Measurements from ENCODE around the gene LYZL6.

LYZL6 gene

DNA sequence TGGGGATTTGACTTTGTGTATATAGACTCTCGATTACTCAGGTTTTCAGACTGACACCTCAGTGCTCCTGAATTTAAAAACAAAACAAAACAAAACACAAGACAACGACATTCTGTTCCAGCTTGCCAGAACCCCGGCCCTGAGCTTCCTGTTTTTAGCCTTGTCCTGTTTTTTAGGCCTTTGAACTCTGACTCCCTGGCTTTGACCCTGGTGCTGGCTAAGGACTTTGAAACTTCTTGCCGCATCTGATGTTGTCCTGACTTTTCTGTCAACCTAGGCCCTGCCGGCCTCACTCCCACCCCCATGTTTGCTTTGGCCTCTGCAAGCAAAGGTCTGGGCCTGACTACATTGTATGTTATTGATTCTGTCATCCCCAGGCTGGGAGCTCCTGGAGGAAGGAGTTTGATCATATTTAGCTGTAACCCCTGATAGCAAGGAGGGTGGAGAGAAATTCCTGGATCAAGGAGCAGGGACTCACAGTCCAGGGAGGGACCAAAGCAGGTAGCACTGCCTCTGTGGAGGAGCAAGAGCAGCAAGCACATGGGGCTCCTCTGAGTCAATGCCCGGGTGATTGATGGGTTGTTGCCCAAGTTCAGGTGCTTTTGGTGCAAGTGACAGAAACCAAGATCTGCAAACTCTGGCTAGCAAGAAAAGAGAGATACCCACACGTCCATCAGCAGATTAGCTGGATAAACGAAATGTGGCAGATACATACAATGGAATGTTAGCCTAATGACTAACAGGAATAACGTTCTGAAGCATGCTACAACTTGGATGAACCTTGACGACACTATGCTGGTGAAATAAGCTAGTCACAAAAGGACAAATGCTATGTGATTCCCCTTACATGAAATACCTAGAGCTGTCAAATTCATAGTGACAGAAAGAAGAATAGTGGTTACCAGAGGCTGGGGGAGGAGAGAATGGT is 30.1 kb upstream of the LYZL6 start:
- H3K9me3 ChIP-seq (ENCODE audit: control insufficient read depth, low read length) = no peaks in the 10 kb centered on the region
- H3K27me3 ChIP-seq (replicated peaks; ENCODE audit: control insufficient read depth, insufficient read depth, low read length, poor library complexity, severe bottlenecking) = peaks cover 3% of the 10 kb centered on the region
- DNase-seq = no peak
- no peaks in the 10 kb centered on the region for H3K36me3 ChIP-seq (ENCODE audit: control insufficient read depth, insufficient read depth, low read length)
- no peak overlapping the region for H3K27ac ChIP-seq (ENCODE audit: insufficient read depth, low read length, poor library complexity, severe bottlenecking)
- no peaks in the 10 kb centered on the region for H3K4me1 ChIP-seq (ENCODE audit: control insufficient read depth, insufficient read depth, low read length, poor library complexity, severe bottlenecking)
- H3K4me3 ChIP-seq (ENCODE audit: insufficient read depth, low read depth, low read length, poor library complexity, severe bottlenecking) = no peak overlapping the region

- Histone ChIP-seq H3K27ac (ENCODE audit: insufficient read depth, low read length, poor library complexity, severe bottlenecking) (no peak overlapping the region), H3K9me3 (ENCODE audit: control insufficient read depth, low read length) (no peaks in the 10 kb centered on the region), H3K36me3 (ENCODE audit: control insufficient read depth, insufficient read depth, low read length) (no peaks in the 10 kb centered on the region), H3K4me1 (ENCODE audit: control insufficient read depth, insufficient read depth, low read length, poor library complexity, severe bottlenecking) (no peaks in the 10 kb centered on the region), H3K4me3 (ENCODE audit: insufficient read depth, low read depth, low read length, poor library complexity, severe bottlenecking) (no peak overlapping the region), H3K27me3 (replicated peaks; ENCODE audit: control insufficient read depth, insufficient read depth, low read length, poor library complexity, severe bottlenecking) (peaks cover 3% of the 10 kb centered on the region)
- no peak for DNase-seq
Measured at GRCh38 chr17:35972945-35973332, 29.4 kb upstream of the LYZL6 start.

DNA sequence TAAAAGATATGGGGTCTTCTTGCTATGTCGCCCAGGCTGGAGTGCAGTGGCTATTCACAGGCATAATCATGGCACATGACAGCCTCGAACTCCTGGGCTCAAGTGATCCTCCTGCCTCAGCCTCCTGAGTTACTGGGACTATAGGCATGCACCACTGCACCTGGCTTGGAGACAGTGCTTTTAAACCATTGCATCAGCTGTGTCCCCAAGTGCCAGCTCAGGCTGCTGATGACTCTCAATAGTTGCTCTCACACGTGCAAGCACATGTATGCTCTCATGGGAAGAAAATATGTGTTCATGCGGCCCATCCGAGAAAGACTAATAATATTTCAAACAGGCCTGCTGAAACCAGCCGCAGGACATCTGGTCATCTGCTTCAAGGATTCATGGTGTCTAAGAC is 29.0 kb upstream of the LYZL6 start:
- H3K4me3 ChIP-seq (ENCODE audit: insufficient read depth, low read depth, low read length, poor library complexity, severe bottlenecking) = no peak overlapping the region
- no peak overlapping the region for H3K27ac ChIP-seq (ENCODE audit: insufficient read depth, low read length, poor library complexity, severe bottlenecking)
- H3K27me3 ChIP-seq (replicated peaks; ENCODE audit: control insufficient read depth, insufficient read depth, low read length, poor library complexity, severe bottlenecking) = peaks cover 3% of the 10 kb centered on the region
- H3K4me1 ChIP-seq (ENCODE audit: control insufficient read depth, insufficient read depth, low read length, poor library complexity, severe bottlenecking) = no peaks in the 10 kb centered on the region
- no peaks in the 10 kb centered on the region for H3K36me3 ChIP-seq (ENCODE audit: control insufficient read depth, insufficient read depth, low read length)
- no peak for DNase-seq
- H3K9me3 ChIP-seq (ENCODE audit: control insufficient read depth, low read length) = no peaks in the 10 kb centered on the region

DNA sequence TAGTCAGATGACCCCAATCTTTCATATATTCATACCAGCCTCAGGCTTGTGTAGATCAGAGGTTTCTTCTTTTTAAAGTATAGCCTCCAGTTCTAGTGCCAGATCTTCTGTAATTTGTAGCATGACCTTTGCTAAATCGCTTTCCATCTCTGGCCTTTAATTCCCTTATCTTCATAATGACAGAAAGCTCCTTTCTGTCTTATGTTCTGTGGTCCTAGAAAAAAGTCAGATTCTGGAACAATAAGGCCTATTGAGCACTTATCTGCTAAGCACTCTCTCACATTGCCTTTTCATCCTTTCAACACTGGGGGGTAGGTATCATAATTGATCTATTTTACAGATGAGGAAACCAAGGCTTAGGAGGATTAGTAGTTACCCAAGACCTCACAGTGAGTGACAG is 28.6 kb upstream of the LYZL6 start:
- no peaks in the 10 kb centered on the region for H3K4me1 ChIP-seq (ENCODE audit: control insufficient read depth, insufficient read depth, low read length, poor library complexity, severe bottlenecking)
- H3K9me3 ChIP-seq (ENCODE audit: control insufficient read depth, low read length) = no peaks in the 10 kb centered on the region
- no peaks in the 10 kb centered on the region for H3K36me3 ChIP-seq (ENCODE audit: control insufficient read depth, insufficient read depth, low read length)
- H3K4me3 ChIP-seq (ENCODE audit: insufficient read depth, low read depth, low read length, poor library complexity, severe bottlenecking) = no peak overlapping the region
- H3K27me3 ChIP-seq (replicated peaks; ENCODE audit: control insufficient read depth, insufficient read depth, low read length, poor library complexity, severe bottlenecking) = peaks cover 3% of the 10 kb centered on the region
- DNase-seq = no peak
- no peak overlapping the region for H3K27ac ChIP-seq (ENCODE audit: insufficient read depth, low read length, poor library complexity, severe bottlenecking)

GRCh38 chr17:35969558-35970380 is 26.3 kb upstream of the LYZL6 start:
- Histone ChIP-seq H3K27me3 (replicated peaks; ENCODE audit: control insufficient read depth, insufficient read depth, low read length, poor library complexity, severe bottlenecking) (no peaks in the 10 kb centered on the region), H3K27ac (ENCODE audit: insufficient read depth, low read length, poor library complexity, severe bottlenecking) (no peak overlapping the region), H3K4me3 (ENCODE audit: insufficient read depth, low read depth, low read length, poor library complexity, severe bottlenecking) (no peak overlapping the region), H3K36me3 (ENCODE audit: control insufficient read depth, insufficient read depth, low read length) (no peaks in the 10 kb centered on the region), H3K4me1 (ENCODE audit: control insufficient read depth, insufficient read depth, low read length, poor library complexity, severe bottlenecking) (no peaks in the 10 kb centered on the region), H3K9me3 (ENCODE audit: control insufficient read depth, low read length) (no peaks in the 10 kb centered on the region)
- peak; percentile 26 to 58 (median 35) for DNase-seq

DNA sequence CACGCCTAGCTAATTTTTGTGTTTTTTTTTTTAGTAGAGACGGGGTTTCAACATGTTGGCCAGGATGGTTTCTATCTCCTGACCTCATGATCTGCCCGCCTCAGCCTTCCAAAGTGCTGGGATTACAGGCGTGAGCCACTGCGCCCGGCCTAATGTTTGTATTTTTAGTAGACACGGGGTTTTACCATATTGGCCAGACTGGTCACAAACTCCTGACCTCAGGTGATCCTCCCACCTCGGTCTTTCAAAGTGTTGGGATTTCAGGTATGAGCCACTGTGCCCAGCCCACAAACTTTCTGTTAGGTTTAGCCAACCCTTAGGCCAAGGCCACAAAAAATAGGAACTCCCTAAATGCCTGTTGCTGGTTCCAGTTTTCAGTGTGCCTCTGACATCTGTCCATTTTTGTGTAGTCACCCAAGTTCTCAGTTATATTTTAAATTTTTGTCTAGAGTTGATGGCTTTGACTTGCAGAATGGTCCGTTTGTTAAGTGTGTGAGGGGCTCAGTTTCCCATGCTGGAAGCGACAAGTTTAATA is 25.1 kb upstream of the LYZL6 start:
- no peaks in the 10 kb centered on the region for H3K4me1 ChIP-seq (ENCODE audit: control insufficient read depth, insufficient read depth, low read length, poor library complexity, severe bottlenecking)
- no peak overlapping the region for H3K4me3 ChIP-seq (ENCODE audit: insufficient read depth, low read depth, low read length, poor library complexity, severe bottlenecking)
- no peaks in the 10 kb centered on the region for H3K9me3 ChIP-seq (ENCODE audit: control insufficient read depth, low read length)
- no peak overlapping the region for H3K27ac ChIP-seq (ENCODE audit: insufficient read depth, low read length, poor library complexity, severe bottlenecking)
- no peak for DNase-seq
- H3K36me3 ChIP-seq (ENCODE audit: control insufficient read depth, insufficient read depth, low read length) = no peaks in the 10 kb centered on the region
- H3K27me3 ChIP-seq (replicated peaks; ENCODE audit: control insufficient read depth, insufficient read depth, low read length, poor library complexity, severe bottlenecking) = no peaks in the 10 kb centered on the region

DNA sequence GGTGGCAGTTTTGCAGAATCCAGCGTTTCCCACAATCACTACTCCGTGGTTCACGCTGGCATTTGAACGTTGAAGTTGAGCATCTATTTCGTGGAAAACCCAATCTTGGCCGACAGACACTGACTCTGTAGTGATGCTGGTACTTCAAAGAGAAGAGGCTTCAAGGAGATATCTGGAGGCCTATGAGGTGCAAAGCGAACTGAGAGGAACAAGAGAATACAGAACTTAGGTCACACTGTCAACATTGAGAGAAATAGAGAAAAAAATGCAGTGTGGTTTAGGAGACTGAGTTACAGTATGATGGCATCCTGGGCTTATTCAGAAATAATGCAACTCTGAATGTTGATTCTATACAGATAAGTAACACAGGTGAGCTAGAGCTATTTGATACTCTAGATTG is 21.8 kb upstream of the LYZL6 start:
- H3K4me1 ChIP-seq (ENCODE audit: control insufficient read depth, insufficient read depth, low read length, poor library complexity, severe bottlenecking) = no peaks in the 10 kb centered on the region
- H3K4me3 ChIP-seq (ENCODE audit: insufficient read depth, low read depth, low read length, poor library complexity, severe bottlenecking) = no peak overlapping the region
- no peak overlapping the region for H3K27ac ChIP-seq (ENCODE audit: insufficient read depth, low read length, poor library complexity, severe bottlenecking)
- no peaks in the 10 kb centered on the region for H3K27me3 ChIP-seq (replicated peaks; ENCODE audit: control insufficient read depth, insufficient read depth, low read length, poor library complexity, severe bottlenecking)
- DNase-seq = no peak
- H3K9me3 ChIP-seq (ENCODE audit: control insufficient read depth, low read length) = no peaks in the 10 kb centered on the region
- H3K36me3 ChIP-seq (ENCODE audit: control insufficient read depth, insufficient read depth, low read length) = no peaks in the 10 kb centered on the region

GRCh38 chr17:35963663-35964062 is 20.1 kb upstream of the LYZL6 start:
- Histone ChIP-seq H3K27ac (ENCODE audit: insufficient read depth, low read length, poor library complexity, severe bottlenecking) (no peak overlapping the region), H3K9me3 (ENCODE audit: control insufficient read depth, low read length) (no peaks in the 10 kb centered on the region), H3K27me3 (replicated peaks; ENCODE audit: control insufficient read depth, insufficient read depth, low read length, poor library complexity, severe bottlenecking) (no peaks in the 10 kb centered on the region), H3K4me3 (ENCODE audit: insufficient read depth, low read depth, low read length, poor library complexity, severe bottlenecking) (no peak overlapping the region), H3K4me1 (ENCODE audit: control insufficient read depth, insufficient read depth, low read length, poor library complexity, severe bottlenecking) (no peaks in the 10 kb centered on the region), H3K36me3 (ENCODE audit: control insufficient read depth, insufficient read depth, low read length) (no peaks in the 10 kb centered on the region)
- no peak for DNase-seq

GRCh38 chr17:35953720-35954119 is 10.2 kb upstream of the LYZL6 start:
- no peaks in the 10 kb centered on the region for H3K9me3 ChIP-seq (ENCODE audit: control insufficient read depth, low read length)
- no peaks in the 10 kb centered on the region for H3K4me1 ChIP-seq (ENCODE audit: control insufficient read depth, insufficient read depth, low read length, poor library complexity, severe bottlenecking)

GRCh38 chr17:35949401-35949800 is 5.9 kb upstream of the LYZL6 start:
- no peaks in the 10 kb centered on the region for H3K4me1 ChIP-seq (ENCODE audit: control insufficient read depth, insufficient read depth, low read length, poor library complexity, severe bottlenecking)
- no peak overlapping the region for H3K4me3 ChIP-seq (ENCODE audit: insufficient read depth, low read depth, low read length, poor library complexity, severe bottlenecking)
- H3K27ac ChIP-seq (ENCODE audit: insufficient read depth, low read length, poor library complexity, severe bottlenecking) = no peak overlapping the region
- no peaks in the 10 kb centered on the region for H3K36me3 ChIP-seq (ENCODE audit: control insufficient read depth, insufficient read depth, low read length)
- no peaks in the 10 kb centered on the region for H3K9me3 ChIP-seq (ENCODE audit: control insufficient read depth, low read length)
- no peak for DNase-seq
- H3K27me3 ChIP-seq (replicated peaks; ENCODE audit: control insufficient read depth, insufficient read depth, low read length, poor library complexity, severe bottlenecking) = no peaks in the 10 kb centered on the region

More at GRCh38 chr17:35953720-35954119, 10.2 kb upstream of the LYZL6 start:
- no peak overlapping the region for H3K27ac ChIP-seq (ENCODE audit: insufficient read depth, low read length, poor library complexity, severe bottlenecking)
- H3K27me3 ChIP-seq (replicated peaks; ENCODE audit: control insufficient read depth, insufficient read depth, low read length, poor library complexity, severe bottlenecking) = no peaks in the 10 kb centered on the region
- DNase-seq = no peak
- no peak overlapping the region for H3K4me3 ChIP-seq (ENCODE audit: insufficient read depth, low read depth, low read length, poor library complexity, severe bottlenecking)
- no peaks in the 10 kb centered on the region for H3K36me3 ChIP-seq (ENCODE audit: control insufficient read depth, insufficient read depth, low read length)

Data from effector memory CD4-positive, alpha-beta T cell (primary cell).